Uterus (tissue), 2 donors: ENCODE measurements around the gene PCMT1.

Experiments
- POLR2A ChIP-seq, 2 donors: fragments of 450-650 bp; IDR thresholded peaks; one replicate each; pipeline ENCODE4 v1.6.1; 2016; ENCODE audit warnings: antibody characterized with exemption in 2 of 2, mild to moderate bottlenecking in 1 of 2, moderate library complexity in 1 of 2
- TF ChIP-seq, protein P1 (sequence below), 4 experiments: fragments of 200-600 bp in 2 of 4; fragments of 450-650 bp in 2 of 4; sonication (generic) in 2 of 4; IDR thresholded peaks; one replicate each; pipeline ENCODE4 v1.5.1; 2016 to 2019; ENCODE audit warnings: antibody characterized with exemption in 4 of 4, mild to moderate bottlenecking in 2 of 4, moderate library complexity in 1 of 4

DNA sequence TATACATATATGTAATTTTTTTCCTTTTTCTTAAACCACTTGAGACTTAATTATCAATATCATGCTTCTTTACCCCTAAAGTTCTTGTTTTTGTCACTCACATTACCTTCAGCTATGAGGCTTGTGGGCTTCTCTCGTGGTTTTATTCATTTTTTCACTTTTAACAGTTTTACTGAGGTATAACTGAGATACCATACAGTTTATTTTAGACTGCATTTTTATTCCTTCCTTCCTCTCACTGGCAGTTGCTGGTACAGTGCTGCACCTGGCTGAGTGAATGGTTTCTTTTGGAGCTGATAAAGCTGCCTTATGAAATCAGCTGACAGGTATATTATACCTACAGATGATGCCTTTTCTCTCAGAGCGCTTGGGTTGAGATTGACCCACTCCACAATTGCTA, 60.3 kb downstream of the PCMT1 start:
- TF ChIP-seq, protein P1, sequence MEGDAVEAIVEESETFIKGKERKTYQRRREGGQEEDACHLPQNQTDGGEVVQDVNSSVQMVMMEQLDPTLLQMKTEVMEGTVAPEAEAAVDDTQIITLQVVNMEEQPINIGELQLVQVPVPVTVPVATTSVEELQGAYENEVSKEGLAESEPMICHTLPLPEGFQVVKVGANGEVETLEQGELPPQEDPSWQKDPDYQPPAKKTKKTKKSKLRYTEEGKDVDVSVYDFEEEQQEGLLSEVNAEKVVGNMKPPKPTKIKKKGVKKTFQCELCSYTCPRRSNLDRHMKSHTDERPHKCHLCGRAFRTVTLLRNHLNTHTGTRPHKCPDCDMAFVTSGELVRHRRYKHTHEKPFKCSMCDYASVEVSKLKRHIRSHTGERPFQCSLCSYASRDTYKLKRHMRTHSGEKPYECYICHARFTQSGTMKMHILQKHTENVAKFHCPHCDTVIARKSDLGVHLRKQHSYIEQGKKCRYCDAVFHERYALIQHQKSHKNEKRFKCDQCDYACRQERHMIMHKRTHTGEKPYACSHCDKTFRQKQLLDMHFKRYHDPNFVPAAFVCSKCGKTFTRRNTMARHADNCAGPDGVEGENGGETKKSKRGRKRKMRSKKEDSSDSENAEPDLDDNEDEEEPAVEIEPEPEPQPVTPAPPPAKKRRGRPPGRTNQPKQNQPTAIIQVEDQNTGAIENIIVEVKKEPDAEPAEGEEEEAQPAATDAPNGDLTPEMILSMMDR (IDR thresholded peaks at IDR 0.05): no peak
- no peak for TF ChIP-seq POLR2A (IDR thresholded peaks at IDR 0.05)
